NOMO-1 treated with DMSO at 0.1 percent for 48 hours (cell line): ENCODE measurements around the gene IER5.

Experiments used
- DNase-seq: peaks from one replicate; lab custom pipeline; 2025; ENCODE audit not compliant: unreplicated experiment; lab: John Stamatoyannopoulos, UW

The IER5 gene

GRCh38 chr1:181133441-181133951 lies 45.0 kb downstream of the IER5 start:
- no peak for DNase-seq

- no peak for DNase-seq
Measured at GRCh38 chr1:181133969-181134418, 45.5 kb downstream of the IER5 start.

GRCh38 chr1:181134543-181135436 lies 46.3 kb downstream of the IER5 start:
- peak; percentile 82 for DNase-seq

DNA sequence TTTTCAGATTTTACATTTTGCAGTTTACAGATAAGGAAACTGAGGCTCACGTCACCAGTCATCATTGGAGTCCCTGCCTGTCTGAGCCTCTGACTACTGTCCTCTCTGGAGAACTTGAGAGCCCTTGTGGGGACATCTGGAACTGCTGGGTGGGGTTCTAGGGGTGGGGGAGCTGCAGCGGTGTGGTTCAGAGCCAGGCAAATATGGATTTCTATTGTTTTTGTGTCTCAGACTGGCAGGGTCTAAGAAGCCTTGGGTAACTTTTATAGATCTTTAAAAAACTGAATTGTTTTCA lies 46.9 kb downstream of the IER5 start:
- no peak for DNase-seq

GRCh38 chr1:181135815-181136737 lies 47.6 kb downstream of the IER5 start:
- peak; percentile 90 for DNase-seq

GRCh38 chr1:181136738-181137122 lies 48.2 kb downstream of the IER5 start:
- no peak for DNase-seq

- DNase-seq, result no peak
Measured at GRCh38 chr1:181137217-181137743, 48.8 kb downstream of the IER5 start.

GRCh38 chr1:181139631-181140061 lies 51.1 kb downstream of the IER5 start:
- DNase-seq, result no peak

DNA sequence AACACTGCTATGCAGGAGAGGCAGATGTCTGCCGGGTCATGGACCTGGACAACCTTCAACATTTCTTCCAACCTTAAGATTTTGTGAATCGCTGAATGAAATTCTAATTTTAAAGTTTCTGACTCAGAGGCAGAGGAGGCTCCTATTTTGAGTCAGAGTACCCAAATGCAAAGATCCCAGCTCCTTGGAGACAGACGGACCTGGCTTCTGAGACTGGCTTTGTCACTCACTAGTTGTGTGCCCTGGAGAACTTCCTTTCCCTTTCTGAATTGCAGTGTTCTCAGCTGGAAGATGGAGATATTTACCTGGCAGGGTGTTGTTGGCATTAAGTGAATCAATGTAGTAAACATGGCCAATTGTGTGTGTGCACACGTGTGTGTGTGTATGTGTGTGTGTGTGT lies 51.9 kb downstream of the IER5 start:
- DNase-seq, result no peak

DNA sequence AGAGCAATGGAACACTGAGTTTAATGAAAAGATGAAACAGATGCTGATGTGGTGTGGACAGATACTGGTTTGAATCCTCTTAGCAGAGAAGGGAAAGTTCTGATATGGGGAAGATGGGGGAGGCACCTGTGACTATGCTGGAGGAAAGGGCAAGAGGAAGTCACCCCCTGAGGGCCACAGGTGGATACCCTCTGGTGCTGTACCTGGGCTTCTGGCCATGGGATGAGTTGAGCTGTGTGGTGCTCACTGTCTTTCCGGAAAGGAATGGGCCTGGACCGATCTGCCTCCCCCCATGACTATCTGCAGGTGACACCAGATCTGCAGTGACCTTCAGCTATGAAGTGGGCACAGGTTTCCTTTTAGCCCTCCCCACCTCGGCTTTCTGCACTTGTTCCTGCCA lies 52.4 kb downstream of the IER5 start:
- DNase-seq, result no peak

DNA sequence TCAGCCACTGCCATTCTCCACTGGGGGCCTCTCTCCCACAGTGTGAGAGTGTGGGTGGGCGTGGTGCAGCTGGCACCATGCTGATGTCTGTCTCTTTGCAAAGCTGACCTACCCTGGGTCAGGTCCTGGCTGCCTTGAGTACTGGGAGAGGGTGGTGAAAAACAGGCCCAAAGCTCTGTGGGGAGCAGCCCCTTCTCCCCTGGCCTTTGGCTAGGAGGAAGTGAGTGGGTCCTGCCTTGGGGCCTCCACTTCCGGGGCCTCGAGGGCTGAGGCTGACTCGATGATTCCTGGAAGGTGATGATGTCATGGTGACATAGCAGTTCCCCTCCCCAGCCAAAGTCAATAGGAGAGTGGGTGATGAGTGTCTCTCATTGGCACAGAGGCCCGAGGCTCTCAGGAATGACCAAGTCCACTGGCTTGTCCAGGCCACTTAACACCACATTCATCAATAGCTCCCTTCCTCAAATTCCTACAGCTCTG lies 53.0 kb downstream of the IER5 start:
- DNase-seq, result no peak
